ENCODE data around the gene WWOX. TPM values are rescaled to one million over a fixed set of nuclear protein-coding genes. Genes with fewer than 3 reads are reported as not detected.

Gene WWOX
- total and polyA plus RNA-seq, 2 of the 8 experiments (the other 6 are each of a cell fraction or from before 2014, with no cell fraction given), result 5.4 to 16.7 TPM

DNA sequence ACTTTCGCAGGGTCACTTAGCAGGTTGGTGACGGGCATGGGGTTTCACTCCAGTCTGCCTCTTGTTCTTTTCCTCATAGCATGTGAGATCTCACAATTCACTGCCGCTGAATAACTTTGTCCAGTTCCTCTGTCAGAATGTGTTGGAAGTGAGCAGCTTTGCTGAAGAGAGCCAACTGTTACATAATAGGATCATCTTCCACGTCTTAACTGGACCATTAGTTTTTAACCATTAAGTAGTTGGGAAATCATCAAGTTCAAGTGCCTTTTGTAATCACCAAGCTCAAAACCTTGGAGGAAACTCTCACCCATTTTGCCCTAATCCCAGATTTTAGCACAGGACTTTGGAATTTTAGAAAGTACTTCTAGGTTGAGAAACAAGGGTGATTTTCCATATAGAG, 290.6 kb downstream of the WWOX start (continued):
- TF ChIP-seq, protein P1, sequence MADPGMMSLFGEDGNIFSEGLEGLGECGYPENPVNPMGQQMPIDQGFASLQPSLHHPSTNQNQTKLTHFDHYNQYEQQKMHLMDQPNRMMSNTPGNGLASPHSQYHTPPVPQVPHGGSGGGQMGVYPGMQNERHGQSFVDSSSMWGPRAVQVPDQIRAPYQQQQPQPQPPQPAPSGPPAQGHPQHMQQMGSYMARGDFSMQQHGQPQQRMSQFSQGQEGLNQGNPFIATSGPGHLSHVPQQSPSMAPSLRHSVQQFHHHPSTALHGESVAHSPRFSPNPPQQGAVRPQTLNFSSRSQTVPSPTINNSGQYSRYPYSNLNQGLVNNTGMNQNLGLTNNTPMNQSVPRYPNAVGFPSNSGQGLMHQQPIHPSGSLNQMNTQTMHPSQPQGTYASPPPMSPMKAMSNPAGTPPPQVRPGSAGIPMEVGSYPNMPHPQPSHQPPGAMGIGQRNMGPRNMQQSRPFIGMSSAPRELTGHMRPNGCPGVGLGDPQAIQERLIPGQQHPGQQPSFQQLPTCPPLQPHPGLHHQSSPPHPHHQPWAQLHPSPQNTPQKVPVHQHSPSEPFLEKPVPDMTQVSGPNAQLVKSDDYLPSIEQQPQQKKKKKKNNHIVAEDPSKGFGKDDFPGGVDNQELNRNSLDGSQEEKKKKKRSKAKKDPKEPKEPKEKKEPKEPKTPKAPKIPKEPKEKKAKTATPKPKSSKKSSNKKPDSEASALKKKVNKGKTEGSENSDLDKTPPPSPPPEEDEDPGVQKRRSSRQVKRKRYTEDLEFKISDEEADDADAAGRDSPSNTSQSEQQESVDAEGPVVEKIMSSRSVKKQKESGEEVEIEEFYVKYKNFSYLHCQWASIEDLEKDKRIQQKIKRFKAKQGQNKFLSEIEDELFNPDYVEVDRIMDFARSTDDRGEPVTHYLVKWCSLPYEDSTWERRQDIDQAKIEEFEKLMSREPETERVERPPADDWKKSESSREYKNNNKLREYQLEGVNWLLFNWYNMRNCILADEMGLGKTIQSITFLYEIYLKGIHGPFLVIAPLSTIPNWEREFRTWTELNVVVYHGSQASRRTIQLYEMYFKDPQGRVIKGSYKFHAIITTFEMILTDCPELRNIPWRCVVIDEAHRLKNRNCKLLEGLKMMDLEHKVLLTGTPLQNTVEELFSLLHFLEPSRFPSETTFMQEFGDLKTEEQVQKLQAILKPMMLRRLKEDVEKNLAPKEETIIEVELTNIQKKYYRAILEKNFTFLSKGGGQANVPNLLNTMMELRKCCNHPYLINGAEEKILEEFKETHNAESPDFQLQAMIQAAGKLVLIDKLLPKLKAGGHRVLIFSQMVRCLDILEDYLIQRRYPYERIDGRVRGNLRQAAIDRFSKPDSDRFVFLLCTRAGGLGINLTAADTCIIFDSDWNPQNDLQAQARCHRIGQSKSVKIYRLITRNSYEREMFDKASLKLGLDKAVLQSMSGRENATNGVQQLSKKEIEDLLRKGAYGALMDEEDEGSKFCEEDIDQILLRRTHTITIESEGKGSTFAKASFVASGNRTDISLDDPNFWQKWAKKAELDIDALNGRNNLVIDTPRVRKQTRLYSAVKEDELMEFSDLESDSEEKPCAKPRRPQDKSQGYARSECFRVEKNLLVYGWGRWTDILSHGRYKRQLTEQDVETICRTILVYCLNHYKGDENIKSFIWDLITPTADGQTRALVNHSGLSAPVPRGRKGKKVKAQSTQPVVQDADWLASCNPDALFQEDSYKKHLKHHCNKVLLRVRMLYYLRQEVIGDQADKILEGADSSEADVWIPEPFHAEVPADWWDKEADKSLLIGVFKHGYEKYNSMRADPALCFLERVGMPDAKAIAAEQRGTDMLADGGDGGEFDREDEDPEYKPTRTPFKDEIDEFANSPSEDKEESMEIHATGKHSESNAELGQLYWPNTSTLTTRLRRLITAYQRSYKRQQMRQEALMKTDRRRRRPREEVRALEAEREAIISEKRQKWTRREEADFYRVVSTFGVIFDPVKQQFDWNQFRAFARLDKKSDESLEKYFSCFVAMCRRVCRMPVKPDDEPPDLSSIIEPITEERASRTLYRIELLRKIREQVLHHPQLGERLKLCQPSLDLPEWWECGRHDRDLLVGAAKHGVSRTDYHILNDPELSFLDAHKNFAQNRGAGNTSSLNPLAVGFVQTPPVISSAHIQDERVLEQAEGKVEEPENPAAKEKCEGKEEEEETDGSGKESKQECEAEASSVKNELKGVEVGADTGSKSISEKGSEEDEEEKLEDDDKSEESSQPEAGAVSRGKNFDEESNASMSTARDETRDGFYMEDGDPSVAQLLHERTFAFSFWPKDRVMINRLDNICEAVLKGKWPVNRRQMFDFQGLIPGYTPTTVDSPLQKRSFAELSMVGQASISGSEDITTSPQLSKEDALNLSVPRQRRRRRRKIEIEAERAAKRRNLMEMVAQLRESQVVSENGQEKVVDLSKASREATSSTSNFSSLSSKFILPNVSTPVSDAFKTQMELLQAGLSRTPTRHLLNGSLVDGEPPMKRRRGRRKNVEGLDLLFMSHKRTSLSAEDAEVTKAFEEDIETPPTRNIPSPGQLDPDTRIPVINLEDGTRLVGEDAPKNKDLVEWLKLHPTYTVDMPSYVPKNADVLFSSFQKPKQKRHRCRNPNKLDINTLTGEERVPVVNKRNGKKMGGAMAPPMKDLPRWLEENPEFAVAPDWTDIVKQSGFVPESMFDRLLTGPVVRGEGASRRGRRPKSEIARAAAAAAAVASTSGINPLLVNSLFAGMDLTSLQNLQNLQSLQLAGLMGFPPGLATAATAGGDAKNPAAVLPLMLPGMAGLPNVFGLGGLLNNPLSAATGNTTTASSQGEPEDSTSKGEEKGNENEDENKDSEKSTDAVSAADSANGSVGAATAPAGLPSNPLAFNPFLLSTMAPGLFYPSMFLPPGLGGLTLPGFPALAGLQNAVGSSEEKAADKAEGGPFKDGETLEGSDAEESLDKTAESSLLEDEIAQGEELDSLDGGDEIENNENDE (IDR thresholded peaks at IDR 0.05; ENCODE audit: insufficient replicate concordance, low read length), result no peak
- TF ChIP-seq CEBPB (IDR thresholded peaks at IDR 0.05; ENCODE audit: low read depth, low read length), result no peak

Measured in H1 (cell line).